IPS-18a (cell line): ENCODE data around the gene NCAM1.

Source experiments
- H3K27ac ChIP-seq: one replicate; pipeline ENCODE4 v1.5.1; 2013; ENCODE audit warnings: low read length
- H3K27me3 ChIP-seq: one replicate; pipeline ENCODE4 v1.6.1; 2013; ENCODE audit warnings: mild to moderate bottlenecking, low read length; ENCODE audit not compliant: control insufficient read depth, insufficient read depth
- H3K36me3 ChIP-seq: one replicate; pipeline ENCODE4 v1.6.1; 2013; ENCODE audit warnings: low read depth, low read length; ENCODE audit not compliant: control insufficient read depth
- H3K4me1 ChIP-seq: one replicate; pipeline ENCODE4 v1.6.1; 2013; ENCODE audit warnings: low read depth, low read length; ENCODE audit not compliant: control insufficient read depth
- H3K4me3 ChIP-seq: one replicate; pipeline ENCODE4 v1.5.1; 2013; ENCODE audit warnings: low read length
- H3K9ac ChIP-seq: one replicate; pipeline ENCODE4 v1.6.1; 2013; ENCODE audit warnings: mild to moderate bottlenecking, low read length, moderate library complexity
- H3K9me3 ChIP-seq: one replicate; pipeline ENCODE4 v1.6.1; 2013; ENCODE audit warnings: low read depth, low read length; ENCODE audit not compliant: control insufficient read depth

Gene NCAM1

GRCh38 chr11:113267493-113267892, 306.3 kb downstream of the NCAM1 start:
- no peak overlapping the region for H3K9ac ChIP-seq
- no peaks in the 10 kb centered on the region for H3K9me3 ChIP-seq

GRCh38 chr11:113269096-113269495, 307.9 kb downstream of the NCAM1 start:
- no peak overlapping the region for H3K27ac ChIP-seq
- H3K9ac ChIP-seq = no peak overlapping the region
- H3K4me1 ChIP-seq = no peaks in the 10 kb centered on the region
- no peak overlapping the region for H3K4me3 ChIP-seq
- H3K27me3 ChIP-seq = no peaks in the 10 kb centered on the region
- no peaks in the 10 kb centered on the region for H3K36me3 ChIP-seq
- H3K9me3 ChIP-seq = no peaks in the 10 kb centered on the region

More at GRCh38 chr11:113267493-113267892, 306.3 kb downstream of the NCAM1 start:
- no peaks in the 10 kb centered on the region for H3K4me1 ChIP-seq
- H3K27ac ChIP-seq = no peak overlapping the region
- H3K4me3 ChIP-seq = no peak overlapping the region
- H3K27me3 ChIP-seq = no peaks in the 10 kb centered on the region
- H3K36me3 ChIP-seq = no peaks in the 10 kb centered on the region

DNA sequence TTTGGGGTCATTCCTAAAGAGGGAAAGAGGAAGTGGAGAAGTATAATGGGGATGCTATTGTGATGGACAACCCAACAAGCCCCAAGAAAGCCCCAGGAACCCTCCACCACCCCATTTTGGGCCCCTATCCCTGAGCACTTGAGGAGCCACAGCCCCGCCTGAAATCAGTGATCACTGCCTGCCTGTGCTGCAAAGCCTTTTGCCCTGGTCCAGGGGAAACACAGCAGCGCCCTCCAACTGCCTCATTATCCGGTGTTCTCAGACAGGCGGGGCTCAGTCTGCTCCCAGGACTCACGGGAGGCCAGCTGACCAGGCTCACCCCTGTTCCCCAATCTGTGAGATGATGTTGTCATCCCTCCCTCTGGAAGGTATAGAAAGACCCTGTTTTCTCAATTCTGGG, 308.4 kb downstream of the NCAM1 start:
- Histone ChIP-seq H3K27me3 (no peaks in the 10 kb centered on the region), H3K4me3 (no peak overlapping the region), H3K9me3 (no peaks in the 10 kb centered on the region), H3K36me3 (no peaks in the 10 kb centered on the region), H3K4me1 (no peaks in the 10 kb centered on the region), H3K9ac (no peak overlapping the region), H3K27ac (no peak overlapping the region)

DNA sequence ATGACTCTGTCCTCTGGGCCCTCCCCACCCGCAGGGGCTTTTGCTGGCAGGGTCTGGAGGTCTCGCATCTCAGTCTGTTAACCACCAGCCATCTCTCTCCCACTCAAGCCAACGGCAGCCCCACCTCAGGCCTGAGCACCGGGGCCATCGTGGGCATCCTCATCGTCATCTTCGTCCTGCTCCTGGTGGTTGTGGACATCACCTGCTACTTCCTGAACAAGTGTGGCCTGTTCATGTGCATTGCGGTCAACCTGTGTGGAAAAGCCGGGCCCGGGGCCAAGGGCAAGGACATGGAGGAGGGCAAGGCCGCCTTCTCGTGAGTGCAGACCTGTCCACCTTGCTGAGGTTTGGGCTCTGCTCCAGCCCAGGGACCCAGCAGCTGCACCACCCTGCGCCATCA, 308.9 kb downstream of the NCAM1 start:
- H3K27ac ChIP-seq = no peak overlapping the region
- H3K9ac ChIP-seq = no peak overlapping the region
- H3K36me3 ChIP-seq = no peaks in the 10 kb centered on the region
- no peak overlapping the region for H3K4me3 ChIP-seq
- no peaks in the 10 kb centered on the region for H3K27me3 ChIP-seq
- no peaks in the 10 kb centered on the region for H3K4me1 ChIP-seq
- no peaks in the 10 kb centered on the region for H3K9me3 ChIP-seq

GRCh38 chr11:113271551-113272245, 310.5 kb downstream of the NCAM1 start:
- Histone ChIP-seq H3K9me3 (no peaks in the 10 kb centered on the region), H3K36me3 (no peaks in the 10 kb centered on the region), H3K27me3 (no peaks in the 10 kb centered on the region), H3K4me3 (no peak overlapping the region), H3K4me1 (no peaks in the 10 kb centered on the region), H3K9ac (no peak overlapping the region), H3K27ac (no peak overlapping the region)

- no peak overlapping the region for H3K27ac ChIP-seq
Observed at GRCh38 chr11:113272281-113272680, 311.1 kb downstream of the NCAM1 start.

GRCh38 chr11:113272927-113273615, 311.9 kb downstream of the NCAM1 start:
- no peaks in the 10 kb centered on the region for H3K4me1 ChIP-seq
- no peaks in the 10 kb centered on the region for H3K27me3 ChIP-seq
- no peak overlapping the region for H3K9ac ChIP-seq
- no peaks in the 10 kb centered on the region for H3K36me3 ChIP-seq
- no peak overlapping the region for H3K27ac ChIP-seq
- no peak overlapping the region for H3K4me3 ChIP-seq
- no peaks in the 10 kb centered on the region for H3K9me3 ChIP-seq

More at GRCh38 chr11:113272281-113272680, 311.1 kb downstream of the NCAM1 start:
- Histone ChIP-seq H3K9ac (no peak overlapping the region), H3K4me1 (no peaks in the 10 kb centered on the region), H3K27me3 (no peaks in the 10 kb centered on the region), H3K9me3 (no peaks in the 10 kb centered on the region), H3K4me3 (no peak overlapping the region), H3K36me3 (no peaks in the 10 kb centered on the region)

DNA sequence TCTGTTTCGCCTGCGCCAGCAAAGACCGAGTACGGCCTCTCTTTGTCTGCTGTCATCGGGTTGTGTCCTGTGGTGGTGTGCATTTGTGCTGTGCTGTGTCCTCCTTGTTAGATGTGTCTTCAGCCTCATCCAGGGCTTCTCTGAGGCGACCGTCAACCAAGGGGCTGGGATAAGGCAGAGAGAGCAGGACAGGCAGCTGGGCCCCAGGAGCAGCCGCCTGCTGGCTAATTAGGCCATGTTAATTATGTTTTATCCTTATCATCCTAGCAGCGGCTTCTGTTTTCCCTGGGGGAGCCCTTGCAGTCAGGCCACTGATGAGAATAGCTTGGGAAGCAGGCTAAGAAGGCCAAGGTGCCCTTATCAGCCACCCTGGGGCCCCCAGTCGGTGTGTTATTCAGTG, 312.5 kb downstream of the NCAM1 start:
- H3K27ac ChIP-seq = no peak overlapping the region
- H3K9me3 ChIP-seq = no peaks in the 10 kb centered on the region
- no peaks in the 10 kb centered on the region for H3K27me3 ChIP-seq
- no peaks in the 10 kb centered on the region for H3K4me1 ChIP-seq
- H3K9ac ChIP-seq = no peak overlapping the region
- no peak overlapping the region for H3K4me3 ChIP-seq
- no peaks in the 10 kb centered on the region for H3K36me3 ChIP-seq

GRCh38 chr11:113274713-113275582, 313.7 kb downstream of the NCAM1 start:
- Histone ChIP-seq H3K36me3 (no peaks in the 10 kb centered on the region), H3K9ac (no peak overlapping the region), H3K4me3 (no peak overlapping the region), H3K27ac (no peak overlapping the region), H3K27me3 (no peaks in the 10 kb centered on the region), H3K4me1 (no peaks in the 10 kb centered on the region), H3K9me3 (no peaks in the 10 kb centered on the region)

DNA sequence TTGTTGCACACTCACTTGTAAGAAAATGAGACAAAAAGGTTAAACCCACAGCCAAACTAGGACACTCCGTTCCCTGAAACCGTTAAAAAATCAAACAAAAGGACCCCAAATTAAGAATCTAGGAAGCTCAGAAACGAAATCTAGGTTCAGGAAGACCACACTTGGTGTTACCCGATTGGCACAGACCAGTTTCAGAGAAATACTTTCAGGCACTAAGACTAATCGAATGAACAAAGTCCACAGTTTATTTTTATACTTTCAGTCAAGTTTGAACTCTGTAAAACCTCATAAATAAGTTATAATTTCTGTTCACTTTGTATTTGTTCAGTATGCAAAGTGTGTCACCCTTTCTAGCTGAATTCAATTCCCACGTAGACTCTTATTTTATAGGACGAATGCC, 314.4 kb downstream of the NCAM1 start:
- Histone ChIP-seq H3K27ac (no peak overlapping the region), H3K9ac (no peak overlapping the region)

DNA sequence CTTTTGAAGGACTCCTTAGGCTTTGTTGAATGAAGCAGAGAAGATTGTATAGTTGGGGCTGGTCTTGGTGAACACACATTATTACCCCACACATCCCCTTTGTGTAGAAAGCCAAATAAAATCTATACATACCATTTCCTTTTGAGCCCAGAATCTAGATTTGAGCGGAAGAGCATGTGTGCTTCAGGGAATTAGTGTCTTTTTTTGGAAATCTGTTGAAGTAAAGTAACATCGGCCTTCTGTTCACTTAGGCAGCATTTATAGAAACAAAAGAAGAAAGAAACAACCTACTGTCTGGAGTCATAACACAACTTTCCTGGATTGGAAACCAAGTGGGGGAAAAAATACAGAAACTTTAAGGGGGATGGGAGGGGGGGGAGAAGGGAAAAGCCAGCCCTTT, 315.2 kb downstream of the NCAM1 start:
- H3K4me3 ChIP-seq = no peak overlapping the region
- H3K9ac ChIP-seq = no peak overlapping the region
- no peaks in the 10 kb centered on the region for H3K27me3 ChIP-seq
- H3K4me1 ChIP-seq = no peaks in the 10 kb centered on the region
- no peaks in the 10 kb centered on the region for H3K36me3 ChIP-seq
- no peak overlapping the region for H3K27ac ChIP-seq
- no peaks in the 10 kb centered on the region for H3K9me3 ChIP-seq

More for the DNA sequence above, 314.4 kb downstream of the NCAM1 start:
- Histone ChIP-seq H3K4me3 (no peak overlapping the region), H3K36me3 (no peaks in the 10 kb centered on the region), H3K4me1 (no peaks in the 10 kb centered on the region), H3K27me3 (no peaks in the 10 kb centered on the region), H3K9me3 (no peaks in the 10 kb centered on the region)
